ENCODE measurements around the gene GOLGA3.
A peak's percentile ranks its signal among the peaks of the same experiment; 100 is the strongest.
"Not testable (repeated sequence)": the region's sequence is repeated elsewhere in the genome, so short reads cannot be mapped to it uniquely, and the experiment has no call there.

Gene GOLGA3

DNA sequence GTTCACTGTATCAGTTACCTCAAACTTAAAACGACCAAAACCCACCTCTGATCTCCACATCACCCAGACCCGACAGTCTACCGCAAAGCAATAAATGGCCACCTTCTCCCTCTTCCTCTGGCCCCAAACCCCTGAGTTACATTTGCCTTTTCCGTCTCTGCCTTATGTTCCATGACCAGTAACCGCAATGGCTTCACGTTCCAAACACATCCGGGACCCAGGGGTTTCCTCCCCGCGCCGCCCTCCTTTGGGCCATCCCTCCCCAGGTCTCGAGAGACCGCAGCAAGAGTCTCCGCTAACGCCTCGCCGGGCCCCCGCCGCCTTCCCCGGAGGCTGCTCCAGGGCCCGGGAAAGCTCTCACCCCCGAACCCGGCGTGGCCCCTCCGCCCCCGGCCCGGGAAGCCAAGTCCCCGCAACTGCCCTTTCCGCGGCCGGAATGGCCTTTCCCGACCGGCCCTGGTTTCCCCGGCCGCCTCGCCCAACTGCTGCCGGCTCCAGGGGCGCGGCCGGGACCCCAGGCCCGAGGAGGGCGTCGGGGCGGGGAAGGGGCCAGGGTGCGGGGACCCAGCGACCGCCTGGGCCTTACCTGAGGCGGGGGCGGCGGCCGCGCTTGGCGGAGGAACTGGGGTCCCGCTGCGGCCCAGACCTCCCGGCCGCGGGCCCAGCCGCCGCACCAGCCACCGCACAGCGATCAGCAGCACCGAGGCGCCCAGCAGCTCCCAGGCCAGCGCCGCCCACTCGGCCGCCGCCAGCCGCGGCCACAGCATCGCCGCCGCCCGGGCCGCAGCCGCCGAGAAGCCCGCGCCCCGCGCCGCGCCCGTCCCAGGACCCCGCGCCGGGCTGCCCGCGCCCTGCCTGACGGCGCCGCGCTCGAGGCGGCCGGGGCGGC is 67.4 kb downstream of the GOLGA3 start, which contains the start of gene ANKLE2:
Gene ANKLE2 (minus strand): TSS at position 801 of the 889 bp plus-strand sequence. CDS start 34 bp downstream, at position 767.
- peak within 1 kb of the TSS; percentile 83 for H3K23ac ChIP-seq (ENCODE audit: low read depth, low read length, poor library complexity)
- H3K79me1 ChIP-seq (ENCODE audit: low read depth, low read length) = peaks cover 6% of the 10 kb centered on the region
- H3K18ac ChIP-seq (ENCODE audit: low read length) = peak within 1 kb of the TSS; percentile 98
- WGBS, 2 donors (ENCODE audit: extremely low coverage in 2 of 2, insufficient read length in 2 of 2, insufficient replicate concordance in 1 of 2) = no CpG with 5 or more reads among the region's 97 CpGs
- H3K14ac ChIP-seq (ENCODE audit: low read length) = peak within 1 kb of the TSS; percentile 56
- H3K4ac ChIP-seq (ENCODE audit: low read length) = peak within 1 kb of the TSS; percentile 66
- H3K9ac ChIP-seq (ENCODE audit: low read depth, low read length, poor library complexity) = peak within 1 kb of the TSS; percentile 97
- H3K27ac ChIP-seq (replicated peaks; ENCODE audit: low read length) = peak within 1 kb of the TSS; percentile 98
- H3K9me3 ChIP-seq (replicated peaks in 1 of 2; ENCODE audit: control insufficient read depth in 2 of 2, insufficient read depth in 1 of 2, low read depth in 1 of 2, low read length in 2 of 2) = no peaks in the 10 kb centered on the region
- no peaks in the 10 kb centered on the region for H3K27me3 ChIP-seq (ENCODE audit: control insufficient read depth in 3 of 3, insufficient read depth in 3 of 3, low read depth in 1 of 3, low read length in 3 of 3)
- peaks cover 7 to 8% of the 10 kb centered on the region in 2 donors for H3K4me1 ChIP-seq (ENCODE audit: control insufficient read depth in 2 of 2, insufficient read depth in 1 of 2, low read depth in 1 of 2, low read length in 2 of 2)
- no peak within 1 kb of the TSS for H4K91ac ChIP-seq (ENCODE audit: low read depth, low read length, poor library complexity)
- H2BK5ac ChIP-seq (ENCODE audit: low read length) = peak within 1 kb of the TSS; percentile 100
- H3K4me2 ChIP-seq (ENCODE audit: insufficient read depth, low read length, poor library complexity, severe bottlenecking) = peak within 1 kb of the TSS; percentile 91
- peak within 1 kb of the TSS; percentile 100 for H2AFZ ChIP-seq (ENCODE audit: low read length)
- DNase-seq (ENCODE audit: low spot score) = peak; percentile 51
- peak within 1 kb of the TSS; percentile 94 for H2AK5ac ChIP-seq (ENCODE audit: low read depth, low read length)
- peak within 1 kb of the TSS; percentile 65 to 97 for H3K4me3 ChIP-seq (ENCODE audit: low read length in 2 of 2)
- H2BK15ac ChIP-seq (ENCODE audit: low read length) = peak within 1 kb of the TSS; percentile 96
- peaks cover 6 to 38% of the 10 kb centered on the region in 2 donors for H3K36me3 ChIP-seq (replicated peaks in 1 of 2; ENCODE audit: control insufficient read depth in 2 of 2, insufficient read depth in 2 of 2, low read length in 2 of 2)
- H2BK12ac ChIP-seq (ENCODE audit: low read length) = no peak within 1 kb of the TSS
- H4K8ac ChIP-seq (ENCODE audit: low read depth, low read length) = no peak within 1 kb of the TSS
- no peak within 1 kb of the TSS for H2BK120ac ChIP-seq (ENCODE audit: low read depth, low read length)

DNA sequence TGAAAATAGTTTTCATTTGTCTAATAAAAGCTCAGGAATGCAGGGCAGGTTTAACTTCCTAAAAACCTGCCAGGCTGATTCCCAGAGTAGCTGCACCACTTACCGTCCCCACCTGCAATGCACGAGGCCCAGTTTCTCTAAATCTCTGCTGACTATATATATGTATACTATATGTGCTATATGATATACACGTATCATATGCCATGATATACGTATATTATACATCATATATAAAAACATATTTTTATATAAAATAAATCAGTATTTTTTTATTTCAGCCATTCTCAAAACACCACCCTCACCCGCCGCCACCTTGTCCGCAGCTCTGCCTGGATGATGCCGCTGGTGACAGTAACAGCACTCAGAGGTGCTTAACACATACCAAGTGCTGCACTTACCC is 69.3 kb downstream of the GOLGA3 start:
- Histone ChIP-seq H3K27me3 (ENCODE audit: control insufficient read depth in 3 of 3, insufficient read depth in 3 of 3, low read depth in 1 of 3, low read length in 3 of 3) (no peaks in the 10 kb centered on the region), H2BK5ac (ENCODE audit: low read length) (no peak overlapping the region), H3K27ac (replicated peaks; ENCODE audit: low read length) (no peak overlapping the region), H4K91ac (ENCODE audit: low read depth, low read length, poor library complexity) (no peak overlapping the region), H2AK5ac (ENCODE audit: low read depth, low read length) (no peak overlapping the region), H4K8ac (ENCODE audit: low read depth, low read length) (no peak overlapping the region), H3K79me1 (ENCODE audit: low read depth, low read length) (peaks cover 6% of the 10 kb centered on the region), H3K4me2 (ENCODE audit: insufficient read depth, low read length, poor library complexity, severe bottlenecking) (no peak overlapping the region), H3K9me3 (replicated peaks in 1 of 2; ENCODE audit: control insufficient read depth in 2 of 2, insufficient read depth in 1 of 2, low read depth in 1 of 2, low read length in 2 of 2) (no peaks in the 10 kb centered on the region), H3K36me3 (replicated peaks in 1 of 2; ENCODE audit: control insufficient read depth in 2 of 2, insufficient read depth in 2 of 2, low read length in 2 of 2) (peaks cover 12 to 52% of the 10 kb centered on the region in 2 donors), H2BK12ac (ENCODE audit: low read length) (no peak overlapping the region), H2BK120ac (ENCODE audit: low read depth, low read length) (no peak overlapping the region), H3K9ac (ENCODE audit: low read depth, low read length, poor library complexity) (no peak overlapping the region), H3K4me3 (ENCODE audit: low read length in 2 of 2) (peak overlapping the region in 1 of 2 donors; percentile 9), H3K18ac (ENCODE audit: low read length) (no peak overlapping the region), H3K4me1 (ENCODE audit: control insufficient read depth in 2 of 2, insufficient read depth in 1 of 2, low read depth in 1 of 2, low read length in 2 of 2) (peaks cover 7 to 8% of the 10 kb centered on the region in 2 donors), H2BK15ac (ENCODE audit: low read length) (no peak overlapping the region), H3K23ac (ENCODE audit: low read depth, low read length, poor library complexity) (no peak overlapping the region), H2AFZ (ENCODE audit: low read length) (no peak overlapping the region), H3K14ac (ENCODE audit: low read length) (no peak overlapping the region), H3K4ac (ENCODE audit: low read length) (no peak overlapping the region)
- no peak for DNase-seq (ENCODE audit: low spot score)
- WGBS, 2 donors (ENCODE audit: extremely low coverage in 2 of 2, insufficient read length in 2 of 2, insufficient replicate concordance in 1 of 2) = 100% methylated on average over 1 of the region's 8 CpGs; no CpG with 5 or more reads in 1 of the 2 donors

DNA sequence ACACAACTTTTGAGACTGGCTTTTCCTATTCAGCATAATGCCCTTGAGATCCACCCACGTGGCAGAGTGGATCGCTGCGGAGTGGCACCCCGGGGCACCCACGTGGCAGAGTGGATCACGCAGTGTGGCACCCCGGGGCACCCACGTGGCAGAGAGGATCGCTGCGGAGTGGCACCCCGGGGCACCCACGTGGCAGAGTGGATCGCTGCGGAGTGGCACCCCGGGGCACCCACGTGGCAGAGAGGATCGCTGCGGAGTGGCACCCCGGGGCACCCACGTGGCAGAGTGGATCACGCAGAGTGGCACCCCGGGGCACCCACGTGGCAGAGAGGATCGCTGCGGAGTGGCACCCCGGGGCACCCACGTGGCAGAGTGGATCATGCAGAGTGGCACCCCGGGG is 69.8 kb downstream of the GOLGA3 start:
- H3K14ac ChIP-seq (ENCODE audit: low read length); DNase-seq (ENCODE audit: low spot score): not testable (repeated sequence)
- peaks cover 12 to 54% of the 10 kb centered on the region in 2 donors for H3K36me3 ChIP-seq (replicated peaks in 1 of 2; ENCODE audit: control insufficient read depth in 2 of 2, insufficient read depth in 2 of 2, low read length in 2 of 2)

DNA sequence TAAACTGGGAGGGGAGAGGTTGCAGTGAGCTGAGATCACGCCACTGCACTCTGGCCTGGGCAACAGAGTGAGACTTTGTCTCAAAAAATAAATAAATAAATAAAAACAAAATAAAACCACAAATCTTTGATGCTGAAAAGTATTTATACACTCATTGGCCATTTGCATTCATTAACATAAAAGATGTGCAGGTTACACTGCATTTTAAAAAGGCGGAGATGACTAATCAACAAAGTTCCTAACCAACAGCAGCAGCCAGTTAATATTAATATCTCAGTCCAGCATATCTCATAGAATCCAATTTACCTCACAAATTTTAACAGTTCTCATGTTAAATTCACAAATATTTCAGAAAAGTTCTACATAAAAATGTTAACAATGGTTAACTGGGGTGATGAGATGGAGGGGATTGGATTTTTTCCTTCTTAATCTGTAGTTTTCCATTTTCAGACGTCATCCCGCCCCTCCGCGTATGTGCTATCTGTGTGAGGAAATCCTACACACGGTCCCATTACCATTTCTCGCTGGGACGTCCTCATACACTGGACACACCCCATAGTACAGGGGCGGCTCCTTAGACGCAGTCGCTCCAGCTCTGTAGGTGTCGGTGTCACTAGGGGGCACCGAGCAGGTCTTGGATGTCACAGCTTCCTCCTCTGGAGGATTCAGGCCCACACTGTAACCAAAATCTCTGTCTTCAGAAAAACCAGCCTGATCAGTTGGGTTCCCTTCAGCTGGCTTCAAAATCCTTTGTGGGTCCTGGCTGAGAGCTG is 74.3 kb downstream of the GOLGA3 start:
- no peaks in the 10 kb centered on the region for H3K9me3 ChIP-seq (replicated peaks in 1 of 2; ENCODE audit: control insufficient read depth in 2 of 2, insufficient read depth in 1 of 2, low read depth in 1 of 2, low read length in 2 of 2)
- no peak overlapping the region for H3K4me3 ChIP-seq (ENCODE audit: low read length in 2 of 2)
- no peaks in the 10 kb centered on the region for H3K27me3 ChIP-seq (ENCODE audit: control insufficient read depth in 3 of 3, insufficient read depth in 3 of 3, low read depth in 1 of 3, low read length in 3 of 3)
- H4K8ac ChIP-seq (ENCODE audit: low read depth, low read length) = no peak overlapping the region
- H2BK15ac ChIP-seq (ENCODE audit: low read length) = no peak overlapping the region
- no peak overlapping the region for H3K9ac ChIP-seq (ENCODE audit: low read depth, low read length, poor library complexity)
- no peak overlapping the region for H3K14ac ChIP-seq (ENCODE audit: low read length)
- peaks cover 28 to 90% of the 10 kb centered on the region in 2 donors for H3K36me3 ChIP-seq (replicated peaks in 1 of 2; ENCODE audit: control insufficient read depth in 2 of 2, insufficient read depth in 2 of 2, low read length in 2 of 2)
- no peak overlapping the region for H2BK5ac ChIP-seq (ENCODE audit: low read length)
- WGBS, 2 donors (ENCODE audit: extremely low coverage in 2 of 2, insufficient read length in 2 of 2, insufficient replicate concordance in 1 of 2) = no CpG with 5 or more reads among the region's 14 CpGs
- no peak overlapping the region for H2BK12ac ChIP-seq (ENCODE audit: low read length)
- no peak overlapping the region for H3K18ac ChIP-seq (ENCODE audit: low read length)
- no peak overlapping the region for H3K27ac ChIP-seq (replicated peaks; ENCODE audit: low read length)
- H2BK120ac ChIP-seq (ENCODE audit: low read depth, low read length) = no peak overlapping the region
- H3K4me2 ChIP-seq (ENCODE audit: insufficient read depth, low read length, poor library complexity, severe bottlenecking) = no peak overlapping the region
- H2AK5ac ChIP-seq (ENCODE audit: low read depth, low read length) = no peak overlapping the region
- peaks cover 3% of the 10 kb centered on the region for H3K79me1 ChIP-seq (ENCODE audit: low read depth, low read length)
- no peak overlapping the region for H3K4ac ChIP-seq (ENCODE audit: low read length)
- H3K4me1 ChIP-seq (ENCODE audit: control insufficient read depth in 2 of 2, insufficient read depth in 1 of 2, low read depth in 1 of 2, low read length in 2 of 2) = no peaks in the 10 kb centered on the region
- no peak overlapping the region for H4K91ac ChIP-seq (ENCODE audit: low read depth, low read length, poor library complexity)
- peak overlapping the region; percentile 45 for H3K23ac ChIP-seq (ENCODE audit: low read depth, low read length, poor library complexity)
- no peak for DNase-seq (ENCODE audit: low spot score)
- no peak overlapping the region for H2AFZ ChIP-seq (ENCODE audit: low read length)

More for the DNA sequence above, 69.8 kb downstream of the GOLGA3 start:
- H3K9me3 ChIP-seq (replicated peaks in 1 of 2; ENCODE audit: control insufficient read depth in 2 of 2, insufficient read depth in 1 of 2, low read depth in 1 of 2, low read length in 2 of 2); H3K9ac ChIP-seq (ENCODE audit: low read depth, low read length, poor library complexity); H2BK120ac ChIP-seq (ENCODE audit: low read depth, low read length); H3K4ac ChIP-seq (ENCODE audit: low read length); H2AFZ ChIP-seq (ENCODE audit: low read length); H4K8ac ChIP-seq (ENCODE audit: low read depth, low read length); H3K27ac ChIP-seq (replicated peaks; ENCODE audit: low read length); H3K27me3 ChIP-seq (ENCODE audit: control insufficient read depth in 3 of 3, insufficient read depth in 3 of 3, low read depth in 1 of 3, low read length in 3 of 3); H3K18ac ChIP-seq (ENCODE audit: low read length); H3K79me1 ChIP-seq (ENCODE audit: low read depth, low read length); H4K91ac ChIP-seq (ENCODE audit: low read depth, low read length, poor library complexity); H3K4me1 ChIP-seq (ENCODE audit: control insufficient read depth in 2 of 2, insufficient read depth in 1 of 2, low read depth in 1 of 2, low read length in 2 of 2); H2BK12ac ChIP-seq (ENCODE audit: low read length); H3K4me3 ChIP-seq (ENCODE audit: low read length in 2 of 2); H3K23ac ChIP-seq (ENCODE audit: low read depth, low read length, poor library complexity); H2BK15ac ChIP-seq (ENCODE audit: low read length); H3K4me2 ChIP-seq (ENCODE audit: insufficient read depth, low read length, poor library complexity, severe bottlenecking); H2BK5ac ChIP-seq (ENCODE audit: low read length); H2AK5ac ChIP-seq (ENCODE audit: low read depth, low read length): not testable (repeated sequence)
- WGBS, 2 donors (ENCODE audit: extremely low coverage in 2 of 2, insufficient read length in 2 of 2, insufficient replicate concordance in 1 of 2) = no CpG with 5 or more reads among the region's 28 CpGs

Data from neuronal stem cell (in vitro differentiated cells).